SJSA1 (cell line): ENCODE data around the gene MBD3. TPM values are rescaled to one million over a fixed set of nuclear protein-coding genes. Genes with fewer than 3 reads are reported as not detected.

Experiments used
- DNase-seq, 2 experiments: peaks; one replicate each; pipeline ENCODE4 v3.0.0-alpha.2; 2015 to 2020; ENCODE audit warnings: low spot score in 2 of 2, low read depth in 1 of 2
- H3K27ac ChIP-seq: fragments of 250-450 bp; sonication (Bioruptor Pico); 2 replicates; pipeline ENCODE4 v1.5.1; 2020; ENCODE audit warnings: mild to moderate bottlenecking, moderate library complexity
- H3K27me3 ChIP-seq: fragments of 250-450 bp; sonication (Bioruptor Pico); replicated peaks from 2 replicates; pipeline ENCODE4 v1.5.1; 2020; ENCODE audit warnings: mild to moderate bottlenecking, moderate library complexity
- H3K36me3 ChIP-seq: fragments of 250-450 bp; sonication (Bioruptor Pico); 2 replicates; pipeline ENCODE4 v1.5.1; 2020; ENCODE audit warnings: mild to moderate bottlenecking
- H3K4me1 ChIP-seq: fragments of 250-450 bp; sonication (Bioruptor Pico); replicated peaks from 2 replicates; pipeline ENCODE4 v1.6.1; 2021; ENCODE audit warnings: mild to moderate bottlenecking
- H3K4me3 ChIP-seq: fragments of 250-450 bp; sonication (Bioruptor Pico); 2 replicates; pipeline ENCODE4 v1.5.1; 2020; ENCODE audit warnings: mild to moderate bottlenecking
- H3K9me3 ChIP-seq: fragments of 250-450 bp; sonication (Bioruptor Pico); replicated peaks from 2 replicates; pipeline ENCODE4 v1.5.1; 2020; ENCODE audit warnings: mild to moderate bottlenecking
- total RNA-seq: library from RNA; depleted of rRNA; stranded (reverse); fragments of >200 nt; shearing (Covaris generic); gene quantifications from 2 replicates; pipeline ENCODE4 v1.2.3, GENCODE V29; 2014; rRNA removed

MBD3 gene
- total RNA-seq, 1 experiment from 2014 or later = 130 TPM

DNA sequence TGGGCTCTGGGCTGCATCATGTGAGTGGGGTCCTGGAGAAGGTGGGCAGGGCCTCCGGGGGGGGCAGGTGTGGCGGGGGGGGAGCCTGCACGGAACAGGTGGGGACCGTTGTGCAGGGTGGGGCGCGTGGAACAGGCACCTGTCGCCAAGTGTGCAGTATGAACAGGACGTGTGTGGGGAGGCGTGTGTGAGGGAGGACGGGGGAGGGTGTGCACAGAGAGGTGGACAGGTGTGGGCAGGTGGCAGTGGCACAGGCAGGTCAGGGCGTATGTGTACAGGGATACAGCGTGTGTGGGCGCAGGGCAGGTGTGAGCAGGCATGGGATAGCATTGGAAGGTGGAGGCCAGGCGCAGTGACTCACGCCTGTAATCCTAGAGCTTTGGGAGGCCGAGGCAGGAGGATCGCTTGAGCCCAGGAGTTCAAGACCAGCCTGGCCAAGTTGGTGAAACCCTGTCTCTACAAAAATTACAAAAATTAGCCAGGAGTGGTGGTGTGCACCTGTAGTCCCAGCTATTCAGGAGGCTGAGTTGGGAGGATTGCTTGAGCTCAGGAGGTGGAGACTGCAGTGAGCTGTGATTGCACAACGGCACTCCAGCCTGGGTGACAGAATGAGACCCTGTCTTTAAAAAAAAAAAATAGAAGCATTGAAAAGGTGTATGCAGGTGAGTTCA lies 65.6 kb downstream of the MBD3 start:
- H3K4me1 ChIP-seq = no peaks in the 10 kb centered on the region
- no peak overlapping the region for H3K27ac ChIP-seq
- no peaks in the 10 kb centered on the region for H3K36me3 ChIP-seq
- no peaks in the 10 kb centered on the region for H3K9me3 ChIP-seq
- peaks cover 45% of the 10 kb centered on the region for H3K27me3 ChIP-seq
- no peak overlapping the region for H3K4me3 ChIP-seq
- DNase-seq = no peak

GRCh38 chr19:1526066-1526778 lies 66.4 kb downstream of the MBD3 start:
- H3K4me3 ChIP-seq = no peak overlapping the region
- H3K27ac ChIP-seq = no peak overlapping the region
- no peak for DNase-seq
- H3K36me3 ChIP-seq = no peaks in the 10 kb centered on the region
- H3K4me1 ChIP-seq = no peaks in the 10 kb centered on the region
- no peaks in the 10 kb centered on the region for H3K9me3 ChIP-seq
- peaks cover 41% of the 10 kb centered on the region for H3K27me3 ChIP-seq

DNA sequence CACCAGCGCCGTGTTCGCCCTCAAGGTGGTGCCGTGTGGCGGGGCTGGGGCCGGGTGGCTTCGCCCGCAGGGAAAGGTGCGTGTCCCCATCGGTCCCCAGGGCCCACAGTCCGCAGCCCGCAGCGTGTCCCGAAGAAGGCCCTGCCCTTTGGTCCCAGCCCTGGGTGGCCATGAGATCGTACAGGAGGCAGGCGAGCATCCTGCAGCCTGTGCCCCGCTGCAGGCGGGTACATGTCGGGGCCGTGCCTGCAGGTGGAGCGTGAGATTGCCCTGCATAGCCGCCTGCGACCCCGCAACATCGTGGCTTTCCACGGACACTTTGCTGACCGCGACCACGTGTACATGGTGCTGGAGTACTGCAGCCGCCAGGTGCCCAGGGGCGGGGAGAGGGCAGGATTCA lies 67.3 kb downstream of the MBD3 start:
- Histone ChIP-seq H3K36me3 (no peaks in the 10 kb centered on the region), H3K9me3 (no peaks in the 10 kb centered on the region), H3K27me3 (peaks cover 43% of the 10 kb centered on the region), H3K27ac (no peak overlapping the region), H3K4me1 (no peaks in the 10 kb centered on the region), H3K4me3 (no peak overlapping the region)
- no peak for DNase-seq

DNA sequence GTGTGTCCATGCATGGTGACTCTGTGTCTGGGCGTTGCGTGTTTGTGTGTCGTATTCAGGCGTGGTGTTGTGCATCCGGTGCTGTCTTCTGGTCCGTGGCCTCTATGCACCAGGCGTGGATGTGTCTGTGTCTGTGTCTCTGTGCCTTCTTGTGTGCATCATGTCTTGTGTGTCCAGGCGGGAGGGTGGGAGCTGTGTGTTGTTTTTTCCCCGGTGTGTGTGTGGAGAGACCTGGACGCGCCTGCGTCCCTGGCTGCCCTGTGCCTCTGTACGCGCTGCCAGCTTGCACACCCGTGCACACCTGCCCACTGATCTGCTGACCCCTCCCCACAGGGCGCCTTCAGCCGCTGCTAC lies 67.7 kb downstream of the MBD3 start:
- Histone ChIP-seq H3K36me3 (no peaks in the 10 kb centered on the region), H3K4me3 (no peak overlapping the region), H3K27ac (no peak overlapping the region), H3K4me1 (no peaks in the 10 kb centered on the region), H3K27me3 (peaks cover 43% of the 10 kb centered on the region), H3K9me3 (no peaks in the 10 kb centered on the region)
- DNase-seq = no peak

DNA sequence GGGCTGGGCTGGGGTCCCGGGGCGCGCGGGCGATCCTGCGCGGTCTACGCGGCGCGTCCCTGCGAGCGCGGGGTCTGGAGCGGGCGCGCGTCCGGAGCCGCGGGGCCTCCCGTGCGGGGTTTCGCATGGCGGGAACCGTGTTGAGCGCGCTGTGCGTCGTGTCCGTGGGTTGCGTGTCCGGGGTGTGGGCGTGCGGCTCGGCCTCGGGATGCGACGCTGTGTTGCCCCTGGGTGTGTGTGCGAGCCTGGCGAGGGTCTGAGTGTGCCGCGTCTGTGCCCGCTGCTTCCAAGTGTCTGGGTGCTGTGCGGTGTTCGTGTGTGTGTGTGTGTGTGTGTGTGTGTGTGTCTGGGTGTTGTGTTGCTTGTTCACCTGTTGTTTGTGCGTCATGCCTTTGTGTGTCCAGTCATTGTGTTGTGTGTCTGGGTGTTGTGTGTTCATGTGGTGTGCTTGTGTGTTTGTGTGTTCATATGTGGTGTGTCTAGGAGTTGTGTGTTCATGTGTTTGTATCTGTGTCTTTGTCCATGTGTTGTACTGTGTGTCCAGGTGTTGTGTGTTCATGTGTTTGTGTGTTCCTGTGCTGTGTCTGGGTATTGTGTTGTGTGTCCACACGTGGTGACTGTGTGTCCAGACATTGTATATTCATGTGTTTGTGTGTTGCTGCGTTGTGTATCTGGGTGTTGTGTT lies 68.2 kb downstream of the MBD3 start:
- Histone ChIP-seq H3K27me3 (peaks cover 43% of the 10 kb centered on the region), H3K36me3 (no peaks in the 10 kb centered on the region), H3K9me3 (no peaks in the 10 kb centered on the region), H3K4me1 (no peaks in the 10 kb centered on the region), H3K4me3 (no peak overlapping the region), H3K27ac (no peak overlapping the region)
- no peak for DNase-seq

Other genes with a start within 250 kb of the MBD3 start
- 83.4 and 112 TPM in 2 replicates for gene NDUFS7, start 209.0 kb downstream of the MBD3 start, total RNA-seq
- gene GAMT, start 191.3 kb downstream of the MBD3 start, total RNA-seq = 28.6 and 35.8 TPM in 2 replicates
- gene DAZAP1, start 185.3 kb downstream of the MBD3 start, total RNA-seq = 92.9 and 131 TPM in 2 replicates
- gene RPS15, start 154.5 kb downstream of the MBD3 start, total RNA-seq = 1,442 and 2,183 TPM in 2 replicates
- 0.25 TPM in 1 of 2 replicates, not detected in the other for gene APC2, start 142.7 kb downstream of the MBD3 start, total RNA-seq
- gene C19orf25, start 113.7 kb downstream of the MBD3 start, total RNA-seq = 29.3 and 34.2 TPM in 2 replicates
- 0.34 TPM in 1 of 2 replicates, not detected in the other for gene PCSK4, start 102.5 kb downstream of the MBD3 start, total RNA-seq
- 0.92 TPM in 1 of 2 replicates, not detected in the other for gene REEP6, start 101.7 kb downstream of the MBD3 start, total RNA-seq
- gene ADAMTSL5, start 79.8 kb downstream of the MBD3 start, total RNA-seq = 2.6 and 4.0 TPM in 2 replicates
- gene PLK5, start 68.8 kb downstream of the MBD3 start, total RNA-seq = not detected in 2 replicates
- gene MEX3D, start 24.5 kb downstream of the MBD3 start, total RNA-seq = 109 and 116 TPM in 2 replicates
- gene UQCR11, start 12.6 kb upstream of the MBD3 start, total RNA-seq = 60.1 and 83.4 TPM in 2 replicates
- gene TCF3, start 59.8 kb upstream of the MBD3 start, total RNA-seq = 128 and 245 TPM in 2 replicates
- gene ONECUT3, start 160.6 kb upstream of the MBD3 start, total RNA-seq = not detected in 2 replicates
- 2.7 and 3.8 TPM in 2 replicates for gene ATP8B3, start 219.4 kb upstream of the MBD3 start, total RNA-seq